Transverse colon (tissue), 4 donors: Measurements from ENCODE around the gene GLRA1. TPM values are rescaled to one million over a fixed set of nuclear protein-coding genes. Genes with fewer than 3 reads are reported as not detected.

Experiments used
- DNase-seq: peaks from one replicate; pipeline ENCODE4 v3.0.0-alpha.2; 2019
- H3K27ac ChIP-seq, 4 donors: fragments of 200-600 bp; sonication (generic); 2 replicates each; pipeline ENCODE4 v1.5.1; 2016 to 2018; ENCODE audit warnings: inconsistent platforms in 4 of 4
- H3K27me3 ChIP-seq: fragments of 200-600 bp; sonication (generic); 2 replicates; pipeline ENCODE4 v1.5.1; 2017; ENCODE audit warnings: inconsistent platforms
- H3K36me3 ChIP-seq, 4 donors: fragments of 200-600 bp; sonication (generic); 2 replicates each; pipeline ENCODE4 v1.5.1; 2017 to 2019; ENCODE audit warnings: inconsistent platforms in 4 of 4
- H3K4me1 ChIP-seq, 4 donors: fragments of 200-600 bp; sonication (generic); 2 replicates each; pipeline ENCODE4 v1.5.1; 2017 to 2020; ENCODE audit warnings: inconsistent platforms in 4 of 4
- H3K4me3 ChIP-seq, 4 donors: fragments of 200-600 bp; sonication (generic); 1 replicate in 1 of 4; 2 replicates in 3 of 4; pipeline versions ENCODE4 v1.5.1 to v1.6.1; 2017 to 2019; ENCODE audit warnings: inconsistent platforms in 4 of 4
- H3K9me3 ChIP-seq, 2 donors: fragments of 200-600 bp; sonication (generic); 2 replicates each; pipeline ENCODE4 v1.5.1; 2017 to 2019; ENCODE audit warnings: inconsistent platforms in 2 of 2
- EP300 ChIP-seq: sonication (generic); formaldehyde crosslinking; IDR thresholded peaks from one replicate; pipeline ENCODE4 v1.6.1; 2017; ENCODE audit warnings: antibody characterized with exemption, low read depth
- POLR2A ChIP-seq: fragments of 450-650 bp; IDR thresholded peaks from one replicate; pipeline ENCODE4 v1.6.1; 2016; ENCODE audit warnings: antibody characterized with exemption, mild to moderate bottlenecking, moderate library complexity
- POLR2AphosphoS5 ChIP-seq, 3 donors: sonication (generic); formaldehyde crosslinking; IDR thresholded peaks; one replicate each; pipeline ENCODE4 v1.6.1; 2016; ENCODE audit warnings: antibody characterized with exemption in 3 of 3
- WGBS, 2 donors: methylation state at CpG; one replicate each; pipeline ENCODE4 v1.1.5; 2018; ENCODE audit warnings: low coverage in 1 of 2; 5-methylcytosine and 5-hydroxymethylcytosine counted together
- in situ Hi-C, 4 donors: fragments of 200-750 bp; cut with MboI; loops; one replicate each; pipeline versions ENCODE4 v1.15.0 to v1.15.1; 2017; ENCODE audit warnings: low sequenced_read_pairs in 3 of 4, low pct_ligation_motif_present in 1 of 4, low pct_unique_long_range_greater_than_20kb in 1 of 4
- intact Hi-C: fragments of 100-400 bp; cut with DNase I; formaldehyde crosslinking; loops from one replicate; pipeline ENCODE4 v1.15.1; 2023; ENCODE audit warnings: low total_unique reads
- total RNA-seq, 4 donors: library from RNA; depleted of rRNA; stranded (reverse); fragments of >200 nt; gene quantifications; one replicate each; pipeline ENCODE4 v1.1.0, GENCODE V29; 2016
- TF ChIP-seq, protein P1 (sequence below), 5 experiments: fragments of 200-600 bp in 3 of 5; fragments of 450-650 bp in 2 of 5; sonication (generic) in 3 of 5; IDR thresholded peaks; 1 replicate in 2 of 5; 2 replicates in 3 of 5; pipeline ENCODE4 v1.5.1; 2016 to 2017; ENCODE audit warnings: antibody characterized with exemption in 5 of 5, inconsistent platforms in 3 of 5, mild to moderate bottlenecking in 2 of 5, moderate library complexity in 1 of 5

The GLRA1 gene
- total RNA-seq, 4 donors from 2014 or later = not detected

- H3K27ac ChIP-seq = no peak overlapping the region
- in situ Hi-C loops = no loop called here
- no peaks in the 10 kb centered on the region for H3K27me3 ChIP-seq
- intact Hi-C loops = no loop called here
- no peaks in the 10 kb centered on the region for H3K9me3 ChIP-seq
- no peaks in the 10 kb centered on the region for H3K4me1 ChIP-seq
- 85 to 92% methylated on average over 3 of the region's 3 CpGs for WGBS, 2 donors
- H3K4me3 ChIP-seq = no peak overlapping the region
- peaks cover 0 to 87% (median 40%) of the 10 kb centered on the region in 4 donors for H3K36me3 ChIP-seq
- TF ChIP-seq EP300 (no peak), POLR2A (no peak), POLR2AphosphoS5 (IDR thresholded peaks at IDR 0.05) (no peak)
- TF ChIP-seq, protein P1, sequence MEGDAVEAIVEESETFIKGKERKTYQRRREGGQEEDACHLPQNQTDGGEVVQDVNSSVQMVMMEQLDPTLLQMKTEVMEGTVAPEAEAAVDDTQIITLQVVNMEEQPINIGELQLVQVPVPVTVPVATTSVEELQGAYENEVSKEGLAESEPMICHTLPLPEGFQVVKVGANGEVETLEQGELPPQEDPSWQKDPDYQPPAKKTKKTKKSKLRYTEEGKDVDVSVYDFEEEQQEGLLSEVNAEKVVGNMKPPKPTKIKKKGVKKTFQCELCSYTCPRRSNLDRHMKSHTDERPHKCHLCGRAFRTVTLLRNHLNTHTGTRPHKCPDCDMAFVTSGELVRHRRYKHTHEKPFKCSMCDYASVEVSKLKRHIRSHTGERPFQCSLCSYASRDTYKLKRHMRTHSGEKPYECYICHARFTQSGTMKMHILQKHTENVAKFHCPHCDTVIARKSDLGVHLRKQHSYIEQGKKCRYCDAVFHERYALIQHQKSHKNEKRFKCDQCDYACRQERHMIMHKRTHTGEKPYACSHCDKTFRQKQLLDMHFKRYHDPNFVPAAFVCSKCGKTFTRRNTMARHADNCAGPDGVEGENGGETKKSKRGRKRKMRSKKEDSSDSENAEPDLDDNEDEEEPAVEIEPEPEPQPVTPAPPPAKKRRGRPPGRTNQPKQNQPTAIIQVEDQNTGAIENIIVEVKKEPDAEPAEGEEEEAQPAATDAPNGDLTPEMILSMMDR (IDR thresholded peaks at IDR 0.05) = no peak
- DNase-seq = no peak
Observed at GRCh38 chr5:151798674-151799073, 126.0 kb downstream of the GLRA1 start.

DNA sequence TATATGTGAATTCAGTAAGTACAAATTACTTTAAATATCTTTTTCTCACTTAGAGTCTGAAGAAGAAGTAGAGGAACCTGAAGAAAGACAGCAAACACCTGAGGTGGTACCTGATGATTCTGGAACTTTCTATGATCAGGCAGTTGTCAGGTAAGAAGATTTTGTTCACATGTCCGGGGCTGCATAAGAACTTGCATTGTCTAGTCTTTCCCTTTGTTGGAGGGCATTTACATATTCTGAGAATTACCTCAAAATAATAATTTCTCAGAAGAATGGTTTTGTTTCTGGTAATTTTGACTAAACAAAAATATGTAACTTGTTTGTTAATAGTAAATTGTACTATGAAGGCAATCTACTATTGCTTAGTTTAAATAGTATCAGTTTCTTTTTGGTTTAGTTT, 129.2 kb downstream of the GLRA1 start:
- H3K36me3 ChIP-seq = peaks cover 0 to 74% (median 34%) of the 10 kb centered on the region in 4 donors
- intact Hi-C loops = no loop called here

DNA sequence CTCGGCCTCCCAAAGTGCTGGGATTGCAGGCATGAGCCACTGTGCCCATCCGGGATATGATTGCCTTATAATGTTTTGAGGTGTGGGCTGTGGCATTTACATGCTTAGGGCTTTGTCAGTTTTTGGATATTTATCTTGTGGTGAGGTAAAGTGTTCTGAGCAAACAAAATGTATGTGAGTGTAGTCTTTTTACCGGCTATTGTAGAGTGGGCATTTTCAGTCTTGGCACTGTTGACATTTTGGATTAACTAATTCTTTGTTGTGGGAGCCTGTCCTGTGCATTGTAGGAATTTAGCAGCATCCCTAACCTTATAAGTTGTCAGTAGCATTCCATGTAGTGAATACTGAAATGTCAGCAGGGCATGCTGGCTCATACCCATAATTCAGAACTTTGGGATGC, 131.3 kb downstream of the GLRA1 start:
- in situ Hi-C loops = no loop called here
- Histone ChIP-seq H3K9me3 (no peaks in the 10 kb centered on the region), H3K27me3 (no peaks in the 10 kb centered on the region), H3K27ac (no peak overlapping the region), H3K4me1 (no peaks in the 10 kb centered on the region), H3K36me3 (peaks cover 0 to 67% (median 28%) of the 10 kb centered on the region in 4 donors), H3K4me3 (no peak overlapping the region)
- no peak for DNase-seq
- intact Hi-C loops = no loop called here
- 83 to 92% methylated on average over 3 of the region's 3 CpGs for WGBS, 2 donors
- TF ChIP-seq EP300 (no peak), POLR2AphosphoS5 (IDR thresholded peaks at IDR 0.05) (no peak), POLR2A (no peak)
- TF ChIP-seq, protein P1 (IDR thresholded peaks at IDR 0.05) = no peak

More for the DNA sequence above, 129.2 kb downstream of the GLRA1 start:
- 78 to 90% methylated on average over 1 of the region's 1 CpG for WGBS, 2 donors
- in situ Hi-C loops = no loop called here
- no peak for TF ChIP-seq EP300
- TF ChIP-seq, protein P1 (IDR thresholded peaks at IDR 0.05) = no peak
- TF ChIP-seq POLR2AphosphoS5 (IDR thresholded peaks at IDR 0.05) = no peak
- no peak for TF ChIP-seq POLR2A
- Histone ChIP-seq H3K4me3 (no peak overlapping the region), H3K27ac (no peak overlapping the region), H3K27me3 (no peaks in the 10 kb centered on the region), H3K9me3 (no peaks in the 10 kb centered on the region), H3K4me1 (no peaks in the 10 kb centered on the region)
- no peak for DNase-seq

- Histone ChIP-seq H3K4me1 (peaks cover 0 to 28% (median 1%) of the 10 kb centered on the region in 4 donors), H3K36me3 (peaks cover 0 to 31% (median 13%) of the 10 kb centered on the region in 4 donors), H3K27ac (no peak overlapping the region), H3K9me3 (no peaks in the 10 kb centered on the region), H3K27me3 (no peaks in the 10 kb centered on the region), H3K4me3 (no peak overlapping the region)
- no peak for TF ChIP-seq EP300
- no peak for TF ChIP-seq POLR2A
- TF ChIP-seq POLR2AphosphoS5 (IDR thresholded peaks at IDR 0.05) = no peak
- TF ChIP-seq, protein P1 (IDR thresholded peaks at IDR 0.05) = no peak
- intact Hi-C loops = no loop called here
- 75 to 78% methylated on average over 4 to 6 of the region's 6 CpGs for WGBS, 2 donors
- no peak for DNase-seq
- in situ Hi-C loops = no loop called here
Observed at GRCh38 chr5:151787817-151788216, 136.8 kb downstream of the GLRA1 start.
